ENCODE data around the gene SPRED3. TPM values are rescaled to one million over a fixed set of nuclear protein-coding genes. Genes with fewer than 3 reads are reported as not detected.

SPRED3 gene
- total RNA-seq, 1 donor from 2014 or later: 5.2 TPM

- no peak overlapping the region for H3K4me3 ChIP-seq (ENCODE audit: low read depth, low read length)
- DNase-seq (ENCODE audit: low read depth): no peak
- TF ChIP-seq CTCF (conservative IDR thresholded peaks at IDR 0.05; ENCODE audit: low read depth, low read length): no peak
Measured at GRCh38 chr19:38355728-38356725, 32.5 kb upstream of the SPRED3 start.

- DNase-seq (ENCODE audit: low read depth): no peak
- H3K4me3 ChIP-seq (ENCODE audit: low read depth, low read length): no peak overlapping the region
- no peak for TF ChIP-seq CTCF (conservative IDR thresholded peaks at IDR 0.05; ENCODE audit: low read depth, low read length)
Measured at GRCh38 chr19:38358071-38358470, 30.4 kb upstream of the SPRED3 start.

- no peak overlapping the region for H3K4me3 ChIP-seq (ENCODE audit: low read depth, low read length)
- no peak for DNase-seq (ENCODE audit: low read depth)
- no peak for TF ChIP-seq CTCF (conservative IDR thresholded peaks at IDR 0.05; ENCODE audit: low read depth, low read length)
Measured at GRCh38 chr19:38359242-38360021, 29.1 kb upstream of the SPRED3 start.

GRCh38 chr19:38360351-38360750, 28.1 kb upstream of the SPRED3 start:
- no peak for TF ChIP-seq CTCF (conservative IDR thresholded peaks at IDR 0.05; ENCODE audit: low read depth, low read length)
- DNase-seq (ENCODE audit: low read depth): no peak
- H3K4me3 ChIP-seq (ENCODE audit: low read depth, low read length): no peak overlapping the region

GRCh38 chr19:38360839-38361631, 27.5 kb upstream of the SPRED3 start:
- no peak for TF ChIP-seq CTCF (conservative IDR thresholded peaks at IDR 0.05; ENCODE audit: low read depth, low read length)
- H3K4me3 ChIP-seq (ENCODE audit: low read depth, low read length): peak overlapping the region; percentile 57
- no peak for DNase-seq (ENCODE audit: low read depth)

GRCh38 chr19:38361633-38362075, 26.8 kb upstream of the SPRED3 start:
- DNase-seq (ENCODE audit: low read depth): no peak
- peak overlapping the region; percentile 57 for H3K4me3 ChIP-seq (ENCODE audit: low read depth, low read length)
- no peak for TF ChIP-seq CTCF (conservative IDR thresholded peaks at IDR 0.05; ENCODE audit: low read depth, low read length)

Data from epithelial cell of proximal tubule (primary cell).